Breast epithelium (tissue), 4 donors: ENCODE results near the gene GID8. TPM values are rescaled to one million over a fixed set of nuclear protein-coding genes. Genes with fewer than 3 reads are reported as not detected.

ENCODE experiments used
- DNase-seq, 2 donors: peaks; one replicate each; pipeline ENCODE4 v3.0.0-alpha.2; 2019; ENCODE audit warnings: low spot score in 2 of 2
- H3K27ac ChIP-seq, 2 donors: fragments of 200-600 bp; sonication (generic) in 1 of 2; one replicate each; pipeline ENCODE4 v1.5.1; 2016 to 2019; ENCODE audit warnings: mild to moderate bottlenecking in 1 of 2
- H3K27me3 ChIP-seq, 2 donors: fragments of 200-600 bp; sonication (generic) in 1 of 2; one replicate each; pipeline versions ENCODE4 v1.5.1 to v1.6.0; 2017 to 2019; ENCODE audit warnings: control low read depth in 1 of 2, mild to moderate bottlenecking in 1 of 2
- H3K36me3 ChIP-seq: fragments of 200-600 bp; one replicate; pipeline ENCODE4 v1.5.1; 2019
- H3K4me1 ChIP-seq, 2 donors: fragments of 200-600 bp; sonication (generic); one replicate each; pipeline ENCODE4 v1.5.1; 2016 to 2019; ENCODE audit warnings: control low read depth in 1 of 2
- H3K4me3 ChIP-seq, 3 donors: fragments of 200-600 bp; sonication (generic); 1 replicate in 2 of 3; 2 replicates in 1 of 3; pipeline ENCODE4 v1.5.1; 2016 to 2019; ENCODE audit warnings: mild to moderate bottlenecking in 3 of 3, moderate library complexity in 2 of 3
- H3K9me3 ChIP-seq, 2 donors: fragments of 200-600 bp; sonication (generic) in 1 of 2; one replicate each; pipeline ENCODE4 v1.5.1; 2016 to 2019; ENCODE audit warnings: control low read depth in 1 of 2
- CTCF ChIP-seq, 3 donors: fragments of 450-650 bp; IDR thresholded peaks; one replicate each; pipeline ENCODE4 v1.5.1; 2016 to 2017; ENCODE audit warnings: antibody characterized with exemption in 3 of 3, mild to moderate bottlenecking in 3 of 3, moderate library complexity in 3 of 3
- POLR2A ChIP-seq: fragments of 450-650 bp; IDR thresholded peaks from one replicate; pipeline ENCODE4 v1.6.1; 2016; ENCODE audit warnings: antibody characterized with exemption, mild to moderate bottlenecking, moderate library complexity
- POLR2AphosphoS5 ChIP-seq, 3 donors: sonication (generic); formaldehyde crosslinking; IDR thresholded peaks; one replicate each; pipeline ENCODE4 v1.6.1; 2017; ENCODE audit warnings: antibody characterized with exemption in 3 of 3
- intact Hi-C: fragments of 100-400 bp; cut with DNase I; formaldehyde crosslinking; loops from one replicate; pipeline ENCODE4 v1.15.1; 2023; ENCODE audit warnings: low total_unique reads
- total RNA-seq, 3 donors: library from RNA; depleted of rRNA; stranded (reverse); fragments of >200 nt; gene quantifications; one replicate each; pipeline ENCODE4 v1.1.0, GENCODE V29; 2016

GID8 gene
- total RNA-seq, 3 donors from 2014 or later = 30.2 to 36.7 (median 31.8) TPM

GRCh38 chr20:62895539-62895938 is 42.4 kb upstream of the GID8 start:
- no peaks in the 10 kb centered on the region for H3K36me3 ChIP-seq
- intact Hi-C loops = no loop called here
- TF ChIP-seq POLR2A = no peak
- no peak for TF ChIP-seq POLR2AphosphoS5 (IDR thresholded peaks at IDR 0.05)
- no peak for TF ChIP-seq CTCF (IDR thresholded peaks at IDR 0.05)

DNA sequence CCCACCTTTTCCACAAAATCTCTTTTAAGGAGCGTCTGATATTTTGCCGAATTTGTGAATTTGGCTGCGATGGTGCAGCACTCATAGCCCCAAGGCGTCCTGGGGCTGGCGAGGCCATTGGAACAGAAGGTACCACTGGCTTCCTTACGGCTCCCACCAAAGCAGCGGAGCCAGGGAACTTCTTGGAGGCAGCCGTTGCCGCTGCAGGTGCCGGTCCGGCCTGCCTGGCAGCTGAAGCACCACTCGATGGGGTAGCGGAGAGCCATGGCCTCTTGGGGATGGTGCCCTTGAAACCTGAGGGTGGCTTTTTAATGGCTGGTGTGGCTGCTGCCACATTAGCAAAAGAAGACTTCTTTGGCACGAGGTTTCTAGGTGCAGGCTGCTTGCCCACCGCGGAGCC is 41.4 kb upstream of the GID8 start:
- Histone ChIP-seq H3K4me1 (peaks cover 0 to 28% of the 10 kb centered on the region in 2 donors), H3K4me3 (no peak overlapping the region), H3K9me3 (no peaks in the 10 kb centered on the region), H3K27me3 (no peaks in the 10 kb centered on the region), H3K36me3 (no peaks in the 10 kb centered on the region), H3K27ac (no peak overlapping the region)
- DNase-seq = no peak
- TF ChIP-seq POLR2A (no peak), POLR2AphosphoS5 (IDR thresholded peaks at IDR 0.05) (no peak), CTCF (IDR thresholded peaks at IDR 0.05) (no peak)
- intact Hi-C loops = no loop called here

More at GRCh38 chr20:62895539-62895938, 42.4 kb upstream of the GID8 start:
- Histone ChIP-seq H3K4me1 (peaks cover 0 to 28% of the 10 kb centered on the region in 2 donors), H3K27me3 (no peaks in the 10 kb centered on the region), H3K27ac (no peak overlapping the region), H3K4me3 (no peak overlapping the region), H3K9me3 (no peaks in the 10 kb centered on the region)
- no peak for DNase-seq

GRCh38 chr20:62897666-62898065 is 40.3 kb upstream of the GID8 start:
- intact Hi-C loops = no loop called here
- no peak overlapping the region for H3K27ac ChIP-seq
- TF ChIP-seq POLR2A = no peak
- no peak for TF ChIP-seq POLR2AphosphoS5 (IDR thresholded peaks at IDR 0.05)
- no peak for TF ChIP-seq CTCF (IDR thresholded peaks at IDR 0.05)
- no peaks in the 10 kb centered on the region for H3K27me3 ChIP-seq
- H3K4me1 ChIP-seq = peaks cover 0 to 28% of the 10 kb centered on the region in 2 donors
- no peaks in the 10 kb centered on the region for H3K9me3 ChIP-seq
- H3K36me3 ChIP-seq = no peaks in the 10 kb centered on the region
- no peak overlapping the region for H3K4me3 ChIP-seq
- no peak for DNase-seq

- Histone ChIP-seq H3K4me1 (peaks cover 0 to 28% of the 10 kb centered on the region in 2 donors), H3K27me3 (no peaks in the 10 kb centered on the region), H3K36me3 (no peaks in the 10 kb centered on the region), H3K9me3 (no peaks in the 10 kb centered on the region), H3K27ac (no peak overlapping the region), H3K4me3 (no peak overlapping the region)
- no peak for DNase-seq
- intact Hi-C loops = no loop called here
- no peak for TF ChIP-seq CTCF (IDR thresholded peaks at IDR 0.05)
- TF ChIP-seq POLR2AphosphoS5 (IDR thresholded peaks at IDR 0.05) = no peak
- TF ChIP-seq POLR2A = no peak
Measured at GRCh38 chr20:62898093-62898964, 39.6 kb upstream of the GID8 start.

DNA sequence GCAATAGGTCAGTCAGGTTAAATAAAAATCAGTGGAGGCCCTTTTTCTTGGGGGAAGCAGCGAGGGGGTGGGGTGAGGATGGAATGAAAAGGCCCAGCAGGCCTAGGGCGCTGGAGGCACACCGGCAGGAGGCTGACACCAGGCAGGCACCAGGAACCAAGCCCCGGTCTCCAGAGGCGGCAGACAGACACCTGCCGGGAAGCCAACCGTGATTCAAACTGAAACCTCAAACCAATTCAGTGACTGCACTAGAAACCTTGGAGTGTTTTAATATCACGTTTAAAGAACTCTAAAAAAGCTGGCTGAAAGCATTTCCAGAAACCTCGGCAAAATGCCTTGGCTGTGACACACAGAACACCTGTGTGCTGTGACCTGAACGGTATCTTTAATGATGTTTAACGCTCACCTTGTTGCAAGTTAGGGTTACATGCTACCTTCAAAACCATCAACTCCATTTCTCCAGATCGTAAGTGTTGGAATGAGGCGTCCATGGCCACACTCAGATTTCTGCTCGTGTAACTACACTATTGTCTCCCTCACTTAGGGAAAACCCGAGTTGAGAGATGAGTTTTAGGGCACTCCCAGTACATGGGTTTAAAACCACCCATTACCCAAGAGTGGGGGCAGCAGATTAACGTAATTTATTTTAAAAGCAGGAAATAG is 38.8 kb upstream of the GID8 start:
- TF ChIP-seq CTCF (IDR thresholded peaks at IDR 0.05) = no peak
- no peak for TF ChIP-seq POLR2AphosphoS5 (IDR thresholded peaks at IDR 0.05)
- TF ChIP-seq POLR2A = no peak
- Histone ChIP-seq H3K9me3 (no peaks in the 10 kb centered on the region), H3K4me3 (no peak overlapping the region), H3K36me3 (no peaks in the 10 kb centered on the region), H3K27me3 (no peaks in the 10 kb centered on the region), H3K4me1 (peaks cover 0 to 28% of the 10 kb centered on the region in 2 donors), H3K27ac (no peak overlapping the region)
- intact Hi-C loops = no loop called here
- no peak for DNase-seq
